Glutamatergic neuron (in vitro differentiated cells): Measurements from ENCODE around the gene ART3. TPM values are rescaled to one million over a fixed set of nuclear protein-coding genes. Genes with fewer than 3 reads are reported as not detected.

Experiments used
- DNase-seq: peaks from one replicate; pipeline ENCODE4 v3.0.0; 2022
- H3K27ac Mint-ChIP-seq: one replicate; pipeline ENCODE4 v1.8.0; 2020; ENCODE audit warnings: mild to moderate bottlenecking, mixed read lengths, inconsistent platforms; ENCODE audit not compliant: unreplicated experiment
- H3K27me3 Mint-ChIP-seq: one replicate; pipeline ENCODE4 v1.8.0; 2020; ENCODE audit warnings: mild to moderate bottlenecking, moderate library complexity, mixed read lengths, inconsistent platforms; ENCODE audit not compliant: unreplicated experiment
- H3K36me3 Mint-ChIP-seq: one replicate; pipeline ENCODE4 v1.8.0; 2020; ENCODE audit warnings: mild to moderate bottlenecking, mixed read lengths, inconsistent platforms; ENCODE audit not compliant: unreplicated experiment
- H3K4me1 Mint-ChIP-seq: one replicate; pipeline ENCODE4 v1.8.0; 2020; ENCODE audit warnings: mild to moderate bottlenecking, low read depth, mixed read lengths, inconsistent platforms; ENCODE audit not compliant: unreplicated experiment
- H3K4me3 Mint-ChIP-seq: one replicate; pipeline ENCODE4 v1.8.0; 2020; ENCODE audit warnings: mild to moderate bottlenecking, mixed read lengths, inconsistent platforms; ENCODE audit not compliant: unreplicated experiment
- H3K9me3 Mint-ChIP-seq: one replicate; pipeline ENCODE4 v1.8.0; 2020; ENCODE audit warnings: mild to moderate bottlenecking, moderate library complexity, mixed read lengths, inconsistent platforms; ENCODE audit not compliant: unreplicated experiment
- CTCF ChIP-seq: fragments of 200-600 bp; sonication (generic); IDR thresholded peaks from one replicate; pipeline ENCODE4 v1.5.0; 2021; ENCODE audit not compliant: partially characterized antibody, unreplicated experiment
- total RNA-seq: library from RNA; stranded (reverse); fragmentation: NEBNext Ultra II Directional; extraction: Animal tissue kit (Norgen Biotek cat#: 25700); gene quantifications from one replicate; pipeline ENCODE4 v1.2.1, GENCODE V29; 2021; ENCODE audit not compliant: unreplicated experiment

ART3 gene
- total RNA-seq, 1 donor from 2014 or later, result not detected

- TF ChIP-seq CTCF, result no peak
- Mint-ChIP-seq H3K36me3 (no peaks in the 10 kb centered on the region), H3K4me3 (no peak overlapping the region), H3K4me1 (peaks cover 2% of the 10 kb centered on the region), H3K27ac (no peak overlapping the region), H3K9me3 (peaks cover 6% of the 10 kb centered on the region), H3K27me3 (peaks cover 5% of the 10 kb centered on the region)
- DNase-seq, result no peak
Measured at GRCh38 chr4:76144546-76144945, 70.0 kb downstream of the ART3 start.

GRCh38 chr4:76147454-76148141 is 73.1 kb downstream of the ART3 start:
- peak overlapping the region; percentile 82 for H3K27ac Mint-ChIP-seq
- H3K9me3 Mint-ChIP-seq, result peaks cover 6% of the 10 kb centered on the region
- TF ChIP-seq CTCF, result no peak
- DNase-seq, result peak; percentile 70
- H3K4me1 Mint-ChIP-seq, result peaks cover 2% of the 10 kb centered on the region
- H3K27me3 Mint-ChIP-seq, result peaks cover 2% of the 10 kb centered on the region
- H3K4me3 Mint-ChIP-seq, result peak overlapping the region; percentile 100
- H3K36me3 Mint-ChIP-seq, result no peaks in the 10 kb centered on the region

GRCh38 chr4:76148142-76148865 is 73.8 kb downstream of the ART3 start, which contains the start of gene NUP54:
NUP54 (minus strand) TSS chr4:76148397; CDS start chr4:76148374, 23 bp downstream.
- no peak for TF ChIP-seq CTCF
- Mint-ChIP-seq H3K36me3 (no peaks in the 10 kb centered on the region), H3K4me3 (peak within 1 kb of the TSS; percentile 100), H3K4me1 (peaks cover 2% of the 10 kb centered on the region), H3K9me3 (peaks cover 6% of the 10 kb centered on the region), H3K27me3 (peaks cover 2% of the 10 kb centered on the region), H3K27ac (peak within 1 kb of the TSS; percentile 86)
- peak; percentile 95 for DNase-seq

- H3K4me3 Mint-ChIP-seq, result no peak overlapping the region
- peaks cover 2% of the 10 kb centered on the region for H3K27me3 Mint-ChIP-seq
- peaks cover 6% of the 10 kb centered on the region for H3K36me3 Mint-ChIP-seq
- DNase-seq, result no peak
- no peak for TF ChIP-seq CTCF
- no peak overlapping the region for H3K27ac Mint-ChIP-seq
- H3K9me3 Mint-ChIP-seq, result peaks cover 6% of the 10 kb centered on the region
- H3K4me1 Mint-ChIP-seq, result peaks cover under 1% of the 10 kb centered on the region
Measured at GRCh38 chr4:76153356-76153755, 78.8 kb downstream of the ART3 start.

GRCh38 chr4:76155979-76156378 is 81.5 kb downstream of the ART3 start:
- H3K9me3 Mint-ChIP-seq, result peaks cover 1% of the 10 kb centered on the region
- H3K4me1 Mint-ChIP-seq, result peaks cover 2% of the 10 kb centered on the region
- no peak for DNase-seq
- H3K4me3 Mint-ChIP-seq, result no peak overlapping the region
- no peaks in the 10 kb centered on the region for H3K27me3 Mint-ChIP-seq
- peaks cover 6% of the 10 kb centered on the region for H3K36me3 Mint-ChIP-seq
- TF ChIP-seq CTCF, result no peak
- no peak overlapping the region for H3K27ac Mint-ChIP-seq
